ENCODE measurements around the gene C13orf42. TPM values are rescaled to one million over a fixed set of nuclear protein-coding genes. Genes with fewer than 3 reads are reported as not detected.
"Not testable (repeated sequence)": the region's sequence is repeated elsewhere in the genome, so short reads cannot be mapped to it uniquely, and the experiment has no call there.

C13orf42 gene
- polyA plus RNA-seq, 1 donor from 2014 or later, result not detected

DNA sequence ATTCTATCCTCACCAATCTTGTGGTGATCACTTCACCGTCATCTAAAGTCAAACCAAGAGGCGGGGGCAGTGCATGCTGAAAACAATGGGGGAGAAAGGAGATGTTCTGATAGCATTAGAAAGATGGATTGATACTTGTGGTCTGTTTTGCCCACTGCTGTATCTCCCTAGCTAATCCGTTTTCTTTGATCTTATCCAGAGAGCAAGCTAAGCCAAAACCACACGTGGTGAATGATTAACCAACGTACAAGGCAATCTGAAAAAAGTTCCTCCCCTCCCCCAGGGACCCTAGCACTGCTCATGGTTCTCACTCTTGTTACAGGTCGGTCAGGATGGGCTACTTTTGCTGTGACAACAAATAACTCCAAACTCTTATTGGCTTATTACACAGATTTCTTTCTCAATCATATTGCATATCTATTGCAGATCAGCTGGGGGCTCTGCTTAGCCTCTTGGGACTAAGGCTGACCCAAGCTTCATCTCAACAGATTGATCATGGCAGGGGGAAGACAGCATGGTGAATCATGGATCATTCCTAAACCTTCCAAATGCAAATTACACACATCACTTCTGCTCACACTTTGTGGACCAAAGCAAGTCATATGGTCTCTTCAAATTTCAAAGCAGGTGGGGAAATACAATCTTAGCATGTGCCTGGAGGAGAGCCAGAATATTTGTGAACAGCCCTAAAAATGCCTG is 11.9 kb upstream of the C13orf42 start:
- no peaks in the 10 kb centered on the region for H3K36me3 ChIP-seq (ENCODE audit: insufficient read depth, low read length)
- H3K79me2 ChIP-seq (replicated peaks; ENCODE audit: insufficient read depth, low read length), result no peaks in the 10 kb centered on the region

DNA sequence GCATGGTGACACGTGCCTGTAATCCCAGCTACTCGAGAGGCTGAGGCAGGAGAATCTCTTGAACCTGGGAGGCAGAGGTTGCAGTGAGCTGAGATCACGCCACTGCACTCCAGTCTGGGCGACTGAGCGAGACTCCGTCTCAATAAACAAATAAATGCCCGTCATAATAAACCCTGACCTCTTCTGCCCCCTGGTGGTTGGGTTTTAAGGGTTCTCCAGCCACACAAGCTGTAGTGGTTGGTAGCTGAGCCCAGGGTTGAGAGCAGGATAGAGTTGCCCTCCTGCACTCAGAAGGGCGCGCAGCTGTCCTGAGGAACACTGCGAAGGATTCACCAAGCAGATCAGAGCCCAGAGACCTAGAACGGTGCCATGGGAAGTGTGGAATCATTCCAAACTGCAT is 9.8 kb upstream of the C13orf42 start:
- not testable (repeated sequence) for H2AFZ ChIP-seq (ENCODE audit: low read depth, low read length); H3K9ac ChIP-seq (ENCODE audit: low read length); H3K4me2 ChIP-seq (ENCODE audit: low read length); H3K27me3 ChIP-seq (ENCODE audit: insufficient read depth, low read depth, low read length); H3K36me3 ChIP-seq (ENCODE audit: insufficient read depth, low read length); H3K27ac ChIP-seq (ENCODE audit: low read length); H3K9me2 ChIP-seq (ENCODE audit: insufficient read depth, low read length); H3K9me3 ChIP-seq (ENCODE audit: low read length); H4K20me1 ChIP-seq (ENCODE audit: insufficient read depth); H3F3A ChIP-seq (ENCODE audit: insufficient read depth, low read length, poor library complexity, severe bottlenecking); H3K79me2 ChIP-seq (replicated peaks; ENCODE audit: insufficient read depth, low read length); H3K4me3 ChIP-seq (ENCODE audit: low read length)

More for the DNA sequence above, 11.9 kb upstream of the C13orf42 start:
- Histone ChIP-seq H4K20me1 (ENCODE audit: insufficient read depth) (no peaks in the 10 kb centered on the region), H3K4me2 (ENCODE audit: low read length) (no peak overlapping the region), H3F3A (ENCODE audit: insufficient read depth, low read length, poor library complexity, severe bottlenecking) (no peaks in the 10 kb centered on the region), H2AFZ (ENCODE audit: low read depth, low read length) (no peak overlapping the region), H3K9ac (ENCODE audit: low read length) (no peak overlapping the region), H3K4me3 (ENCODE audit: low read length) (no peak overlapping the region), H3K27ac (ENCODE audit: low read length) (no peak overlapping the region), H3K9me2 (ENCODE audit: insufficient read depth, low read length) (no peaks in the 10 kb centered on the region), H3K9me3 (ENCODE audit: low read length) (no peaks in the 10 kb centered on the region), H3K27me3 (ENCODE audit: insufficient read depth, low read depth, low read length) (no peaks in the 10 kb centered on the region)
- TF ChIP-seq, protein P1, sequence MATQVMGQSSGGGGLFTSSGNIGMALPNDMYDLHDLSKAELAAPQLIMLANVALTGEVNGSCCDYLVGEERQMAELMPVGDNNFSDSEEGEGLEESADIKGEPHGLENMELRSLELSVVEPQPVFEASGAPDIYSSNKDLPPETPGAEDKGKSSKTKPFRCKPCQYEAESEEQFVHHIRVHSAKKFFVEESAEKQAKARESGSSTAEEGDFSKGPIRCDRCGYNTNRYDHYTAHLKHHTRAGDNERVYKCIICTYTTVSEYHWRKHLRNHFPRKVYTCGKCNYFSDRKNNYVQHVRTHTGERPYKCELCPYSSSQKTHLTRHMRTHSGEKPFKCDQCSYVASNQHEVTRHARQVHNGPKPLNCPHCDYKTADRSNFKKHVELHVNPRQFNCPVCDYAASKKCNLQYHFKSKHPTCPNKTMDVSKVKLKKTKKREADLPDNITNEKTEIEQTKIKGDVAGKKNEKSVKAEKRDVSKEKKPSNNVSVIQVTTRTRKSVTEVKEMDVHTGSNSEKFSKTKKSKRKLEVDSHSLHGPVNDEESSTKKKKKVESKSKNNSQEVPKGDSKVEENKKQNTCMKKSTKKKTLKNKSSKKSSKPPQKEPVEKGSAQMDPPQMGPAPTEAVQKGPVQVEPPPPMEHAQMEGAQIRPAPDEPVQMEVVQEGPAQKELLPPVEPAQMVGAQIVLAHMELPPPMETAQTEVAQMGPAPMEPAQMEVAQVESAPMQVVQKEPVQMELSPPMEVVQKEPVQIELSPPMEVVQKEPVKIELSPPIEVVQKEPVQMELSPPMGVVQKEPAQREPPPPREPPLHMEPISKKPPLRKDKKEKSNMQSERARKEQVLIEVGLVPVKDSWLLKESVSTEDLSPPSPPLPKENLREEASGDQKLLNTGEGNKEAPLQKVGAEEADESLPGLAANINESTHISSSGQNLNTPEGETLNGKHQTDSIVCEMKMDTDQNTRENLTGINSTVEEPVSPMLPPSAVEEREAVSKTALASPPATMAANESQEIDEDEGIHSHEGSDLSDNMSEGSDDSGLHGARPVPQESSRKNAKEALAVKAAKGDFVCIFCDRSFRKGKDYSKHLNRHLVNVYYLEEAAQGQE (IDR thresholded peaks at IDR 0.05; ENCODE audit: borderline replicate concordance), result no peak
- TF ChIP-seq, protein P2, sequence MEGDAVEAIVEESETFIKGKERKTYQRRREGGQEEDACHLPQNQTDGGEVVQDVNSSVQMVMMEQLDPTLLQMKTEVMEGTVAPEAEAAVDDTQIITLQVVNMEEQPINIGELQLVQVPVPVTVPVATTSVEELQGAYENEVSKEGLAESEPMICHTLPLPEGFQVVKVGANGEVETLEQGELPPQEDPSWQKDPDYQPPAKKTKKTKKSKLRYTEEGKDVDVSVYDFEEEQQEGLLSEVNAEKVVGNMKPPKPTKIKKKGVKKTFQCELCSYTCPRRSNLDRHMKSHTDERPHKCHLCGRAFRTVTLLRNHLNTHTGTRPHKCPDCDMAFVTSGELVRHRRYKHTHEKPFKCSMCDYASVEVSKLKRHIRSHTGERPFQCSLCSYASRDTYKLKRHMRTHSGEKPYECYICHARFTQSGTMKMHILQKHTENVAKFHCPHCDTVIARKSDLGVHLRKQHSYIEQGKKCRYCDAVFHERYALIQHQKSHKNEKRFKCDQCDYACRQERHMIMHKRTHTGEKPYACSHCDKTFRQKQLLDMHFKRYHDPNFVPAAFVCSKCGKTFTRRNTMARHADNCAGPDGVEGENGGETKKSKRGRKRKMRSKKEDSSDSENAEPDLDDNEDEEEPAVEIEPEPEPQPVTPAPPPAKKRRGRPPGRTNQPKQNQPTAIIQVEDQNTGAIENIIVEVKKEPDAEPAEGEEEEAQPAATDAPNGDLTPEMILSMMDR (IDR thresholded peaks at IDR 0.05; ENCODE audit: poor library complexity, severe bottlenecking), result no peak
- TF ChIP-seq RAD21 (conservative IDR thresholded peaks at IDR 0.05), result no peak
- TF ChIP-seq POLR2AphosphoS5 (IDR thresholded peaks at IDR 0.05), result no peak
- no peak for TF ChIP-seq EP300 (conservative IDR thresholded peaks at IDR 0.05; ENCODE audit: poor library complexity, severe bottlenecking)
- TF ChIP-seq TAF1 (IDR thresholded peaks at IDR 0.05; ENCODE audit: low read depth), result no peak
- TF ChIP-seq EZH2 (IDR thresholded peaks at IDR 0.05; ENCODE audit: borderline replicate concordance, insufficient read depth, low read length, poor library complexity, severe bottlenecking), result no peak
- no peak for TF ChIP-seq MXI1 (conservative IDR thresholded peaks at IDR 0.05; ENCODE audit: poor library complexity, severe bottlenecking)
- TF ChIP-seq SMC3 (conservative IDR thresholded peaks at IDR 0.05; ENCODE audit: poor library complexity), result no peak
